Measurements from ENCODE around the gene CNTNAP2. TPM values are rescaled to one million over a fixed set of nuclear protein-coding genes. Genes with fewer than 3 reads are reported as not detected.

CNTNAP2 gene
- total and polyA plus RNA-seq, 3 experiments from 2014 or later, result not detected

GRCh38 chr7:148212731-148213130, 2096.1 kb downstream of the CNTNAP2 start:
- peaks cover 0 to 6% (median 0%) of the 10 kb centered on the region in 5 donors for H3K9me3 Mint-ChIP-seq
- POLR2A ChIA-PET, result no interaction called here

GRCh38 chr7:148214101-148214500, 2097.5 kb downstream of the CNTNAP2 start:
- no peaks in the 10 kb centered on the region for H3K4me1 Mint-ChIP-seq
- Histone ChIP-seq H3K4me3 (ENCODE audit: low read length) (no peak overlapping the region), H3K4me1 (ENCODE audit: insufficient read depth, low read length) (no peaks in the 10 kb centered on the region), H3K36me3 (ENCODE audit: insufficient read depth, low read length) (no peaks in the 10 kb centered on the region), H3K27ac (ENCODE audit: low read depth, low read length) (no peak overlapping the region), H3K9me3 (ENCODE audit: low read length) (no peaks in the 10 kb centered on the region), H3K27me3 (ENCODE audit: insufficient read depth, low read length, poor library complexity, severe bottlenecking) (no peaks in the 10 kb centered on the region)
- POLR2A ChIA-PET, result no interaction called here
- no peak overlapping the region for H3K4me3 Mint-ChIP-seq
- CTCF ChIA-PET, result no interaction called here
- peaks cover 0 to 6% (median 0%) of the 10 kb centered on the region in 5 donors for H3K9me3 Mint-ChIP-seq
- peaks cover 2 to 15% of the 10 kb centered on the region in 2 donors for H3K27me3 Mint-ChIP-seq
- DNase-seq, result no peak
- H3K36me3 Mint-ChIP-seq, result no peaks in the 10 kb centered on the region
- no peak overlapping the region for H3K27ac Mint-ChIP-seq

More at GRCh38 chr7:148212731-148213130, 2096.1 kb downstream of the CNTNAP2 start:
- H3K4me3 Mint-ChIP-seq, result no peak overlapping the region
- H3K27me3 Mint-ChIP-seq, result peaks cover 2 to 15% of the 10 kb centered on the region in 2 donors
- no peaks in the 10 kb centered on the region for H3K4me1 Mint-ChIP-seq
- H3K36me3 Mint-ChIP-seq, result no peaks in the 10 kb centered on the region
- no peaks in the 10 kb centered on the region for H3K36me3 ChIP-seq (ENCODE audit: insufficient read depth, low read length)
- CTCF ChIA-PET, result no interaction called here
- H3K4me1 ChIP-seq (ENCODE audit: insufficient read depth, low read length), result no peaks in the 10 kb centered on the region
- no peaks in the 10 kb centered on the region for H3K27me3 ChIP-seq (ENCODE audit: insufficient read depth, low read length, poor library complexity, severe bottlenecking)
- no peak overlapping the region for H3K27ac ChIP-seq (ENCODE audit: low read depth, low read length)
- H3K4me3 ChIP-seq (ENCODE audit: low read length), result no peak overlapping the region
- DNase-seq, result no peak
- H3K27ac Mint-ChIP-seq, result no peak overlapping the region
- H3K9me3 ChIP-seq (ENCODE audit: low read length), result no peaks in the 10 kb centered on the region

- Mint-ChIP-seq H3K4me3 (no peak overlapping the region), H3K36me3 (no peaks in the 10 kb centered on the region), H3K9me3 (peaks cover 0 to 6% (median 0%) of the 10 kb centered on the region in 5 donors), H3K27me3 (peaks cover 0 to 4% of the 10 kb centered on the region in 2 donors), H3K27ac (no peak overlapping the region), H3K4me1 (no peaks in the 10 kb centered on the region)
- Histone ChIP-seq H3K27me3 (ENCODE audit: insufficient read depth, low read length, poor library complexity, severe bottlenecking) (no peaks in the 10 kb centered on the region), H3K4me1 (ENCODE audit: insufficient read depth, low read length) (no peaks in the 10 kb centered on the region), H3K36me3 (ENCODE audit: insufficient read depth, low read length) (no peaks in the 10 kb centered on the region), H3K4me3 (ENCODE audit: low read length) (no peak overlapping the region), H3K9me3 (ENCODE audit: low read length) (no peaks in the 10 kb centered on the region), H3K27ac (ENCODE audit: low read depth, low read length) (no peak overlapping the region)
- POLR2A ChIA-PET, result no interaction called here
- no peak for DNase-seq
- CTCF ChIA-PET, result no interaction called here
Observed at GRCh38 chr7:148218603-148219002, 2102.0 kb downstream of the CNTNAP2 start.

GRCh38 chr7:148222721-148223120, 2106.1 kb downstream of the CNTNAP2 start:
- Mint-ChIP-seq H3K9me3 (peaks cover 0 to 10% (median 2%) of the 10 kb centered on the region in 5 donors), H3K36me3 (no peaks in the 10 kb centered on the region), H3K4me3 (no peak overlapping the region), H3K27ac (no peak overlapping the region), H3K4me1 (no peaks in the 10 kb centered on the region), H3K27me3 (peaks cover 0 to 5% of the 10 kb centered on the region in 2 donors)
- Histone ChIP-seq H3K36me3 (ENCODE audit: insufficient read depth, low read length) (no peaks in the 10 kb centered on the region), H3K27ac (ENCODE audit: low read depth, low read length) (no peak overlapping the region), H3K4me1 (ENCODE audit: insufficient read depth, low read length) (no peaks in the 10 kb centered on the region), H3K9me3 (ENCODE audit: low read length) (no peaks in the 10 kb centered on the region), H3K27me3 (ENCODE audit: insufficient read depth, low read length, poor library complexity, severe bottlenecking) (no peaks in the 10 kb centered on the region), H3K4me3 (ENCODE audit: low read length) (no peak overlapping the region)
- ChIA-PET POLR2A (no interaction called here), CTCF (no interaction called here)
- no peak for DNase-seq

GRCh38 chr7:148223160-148223559, 2106.6 kb downstream of the CNTNAP2 start:
- Histone ChIP-seq H3K4me3 (ENCODE audit: low read length) (no peak overlapping the region), H3K27me3 (ENCODE audit: insufficient read depth, low read length, poor library complexity, severe bottlenecking) (no peaks in the 10 kb centered on the region), H3K4me1 (ENCODE audit: insufficient read depth, low read length) (no peaks in the 10 kb centered on the region), H3K9me3 (ENCODE audit: low read length) (no peaks in the 10 kb centered on the region), H3K36me3 (ENCODE audit: insufficient read depth, low read length) (no peaks in the 10 kb centered on the region), H3K27ac (ENCODE audit: low read depth, low read length) (no peak overlapping the region)
- Mint-ChIP-seq H3K4me3 (no peak overlapping the region), H3K27me3 (peaks cover 0 to 5% of the 10 kb centered on the region in 2 donors), H3K9me3 (peaks cover 0 to 10% (median 2%) of the 10 kb centered on the region in 5 donors), H3K4me1 (no peaks in the 10 kb centered on the region), H3K36me3 (no peaks in the 10 kb centered on the region), H3K27ac (no peak overlapping the region)
- no peak for DNase-seq
- POLR2A ChIA-PET, result no interaction called here
- CTCF ChIA-PET, result interaction anchor here (0.6 kb wide), 1 partner anchor 59 kb away, joined by 3 read pairs; no protein-coding TSS in a partner anchor

GRCh38 chr7:148223738-148224137, 2107.1 kb downstream of the CNTNAP2 start:
- Mint-ChIP-seq H3K9me3 (peaks cover 0 to 10% (median 2%) of the 10 kb centered on the region in 5 donors), H3K36me3 (no peaks in the 10 kb centered on the region), H3K4me1 (no peaks in the 10 kb centered on the region), H3K27me3 (peaks cover 0 to 5% of the 10 kb centered on the region in 2 donors), H3K4me3 (no peak overlapping the region), H3K27ac (no peak overlapping the region)
- H3K36me3 ChIP-seq (ENCODE audit: insufficient read depth, low read length), result no peaks in the 10 kb centered on the region
- no peak overlapping the region for H3K27ac ChIP-seq (ENCODE audit: low read depth, low read length)
- CTCF ChIA-PET, result interaction anchor here (0.6 kb wide), 1 partner anchor 60 kb away, joined by 3 read pairs; no protein-coding TSS in a partner anchor
- POLR2A ChIA-PET, result no interaction called here
- no peaks in the 10 kb centered on the region for H3K9me3 ChIP-seq (ENCODE audit: low read length)
- H3K4me1 ChIP-seq (ENCODE audit: insufficient read depth, low read length), result no peaks in the 10 kb centered on the region
- no peak for DNase-seq
- no peak overlapping the region for H3K4me3 ChIP-seq (ENCODE audit: low read length)
- H3K27me3 ChIP-seq (ENCODE audit: insufficient read depth, low read length, poor library complexity, severe bottlenecking), result no peaks in the 10 kb centered on the region

GRCh38 chr7:148230296-148230695, 2113.7 kb downstream of the CNTNAP2 start:
- no peaks in the 10 kb centered on the region for H3K36me3 ChIP-seq (ENCODE audit: insufficient read depth, low read length)
- no peaks in the 10 kb centered on the region for H3K36me3 Mint-ChIP-seq
- H3K27me3 ChIP-seq (ENCODE audit: insufficient read depth, low read length, poor library complexity, severe bottlenecking), result no peaks in the 10 kb centered on the region
- H3K4me1 Mint-ChIP-seq, result no peaks in the 10 kb centered on the region
- no peak overlapping the region for H3K4me3 Mint-ChIP-seq
- H3K4me3 ChIP-seq (ENCODE audit: low read length), result no peak overlapping the region
- H3K27ac ChIP-seq (ENCODE audit: low read depth, low read length), result no peak overlapping the region
- ChIA-PET CTCF (no interaction called here), POLR2A (no interaction called here)
- no peaks in the 10 kb centered on the region for H3K4me1 ChIP-seq (ENCODE audit: insufficient read depth, low read length)
- H3K9me3 Mint-ChIP-seq, result peaks cover 0 to 2% (median 0%) of the 10 kb centered on the region in 5 donors
- no peaks in the 10 kb centered on the region for H3K9me3 ChIP-seq (ENCODE audit: low read length)
- no peak for DNase-seq
- no peak overlapping the region for H3K27ac Mint-ChIP-seq
- H3K27me3 Mint-ChIP-seq, result peaks cover 0 to 9% of the 10 kb centered on the region in 2 donors

GRCh38 chr7:148230883-148231282, 2114.3 kb downstream of the CNTNAP2 start:
- no peak overlapping the region for H3K4me3 ChIP-seq (ENCODE audit: low read length)
- H3K27ac Mint-ChIP-seq, result no peak overlapping the region
- no peaks in the 10 kb centered on the region for H3K36me3 ChIP-seq (ENCODE audit: insufficient read depth, low read length)
- POLR2A ChIA-PET, result no interaction called here
- no peaks in the 10 kb centered on the region for H3K9me3 ChIP-seq (ENCODE audit: low read length)
- no peaks in the 10 kb centered on the region for H3K4me1 ChIP-seq (ENCODE audit: insufficient read depth, low read length)
- CTCF ChIA-PET, result no interaction called here
- no peaks in the 10 kb centered on the region for H3K27me3 ChIP-seq (ENCODE audit: insufficient read depth, low read length, poor library complexity, severe bottlenecking)
- no peaks in the 10 kb centered on the region for H3K4me1 Mint-ChIP-seq
- H3K36me3 Mint-ChIP-seq, result no peaks in the 10 kb centered on the region
- DNase-seq, result no peak
- H3K27me3 Mint-ChIP-seq, result peaks cover 0 to 9% of the 10 kb centered on the region in 2 donors
- peaks cover 0 to 2% (median 0%) of the 10 kb centered on the region in 5 donors for H3K9me3 Mint-ChIP-seq
- H3K4me3 Mint-ChIP-seq, result no peak overlapping the region
- no peak overlapping the region for H3K27ac ChIP-seq (ENCODE audit: low read depth, low read length)

GRCh38 chr7:148232784-148233183, 2116.2 kb downstream of the CNTNAP2 start:
- Histone ChIP-seq H3K27me3 (ENCODE audit: insufficient read depth, low read length, poor library complexity, severe bottlenecking) (no peaks in the 10 kb centered on the region), H3K4me1 (ENCODE audit: insufficient read depth, low read length) (no peaks in the 10 kb centered on the region), H3K36me3 (ENCODE audit: insufficient read depth, low read length) (no peaks in the 10 kb centered on the region), H3K27ac (ENCODE audit: low read depth, low read length) (no peak overlapping the region), H3K4me3 (ENCODE audit: low read length) (no peak overlapping the region), H3K9me3 (ENCODE audit: low read length) (no peaks in the 10 kb centered on the region)
- Mint-ChIP-seq H3K4me1 (no peaks in the 10 kb centered on the region), H3K27ac (no peak overlapping the region), H3K4me3 (no peak overlapping the region), H3K27me3 (peaks cover 1 to 4% of the 10 kb centered on the region in 2 donors), H3K36me3 (no peaks in the 10 kb centered on the region), H3K9me3 (no peaks in the 10 kb centered on the region)
- CTCF ChIA-PET, result no interaction called here
- POLR2A ChIA-PET, result no interaction called here
- DNase-seq, result no peak

All from CD8-positive, alpha-beta memory T cell (primary cell).